Cardiac muscle cell (in vitro differentiated cells and primary cell): ENCODE measurements around the gene LCA5L. TPM values are rescaled to one million over a fixed set of nuclear protein-coding genes. Genes with fewer than 3 reads are reported as not detected.

Experiments used
- DNase-seq, 2 donors: peaks; one replicate each; pipeline versions ENCODE4 v3.0.0 to v3.0.0-alpha.2; 2010 to 2017; ENCODE audit warnings: low read depth in 1 of 2, low spot score in 1 of 2
- H3K27ac ChIP-seq: fragments of 200-600 bp; sonication (generic); 2 replicates; pipeline ENCODE4 v1.5.1; 2016
- H3K27me3 ChIP-seq: fragments of 200-600 bp; sonication (generic); 2 replicates; pipeline ENCODE4 v1.6.0; 2016; ENCODE audit warnings: control low read depth
- H3K36me3 ChIP-seq: fragments of 200-600 bp; sonication (generic); 2 replicates; pipeline ENCODE4 v1.5.1; 2016; ENCODE audit warnings: control low read depth
- H3K4me1 ChIP-seq: fragments of 200-600 bp; sonication (generic); 2 replicates; pipeline ENCODE4 v1.8.1; 2017; ENCODE audit warnings: low read depth, mild to moderate bottlenecking, mixed run types
- H3K4me3 ChIP-seq: fragments of 200-600 bp; sonication (generic); 2 replicates; pipeline ENCODE4 v1.5.1; 2016; ENCODE audit warnings: mild to moderate bottlenecking
- H3K9me3 ChIP-seq: fragments of 200-600 bp; sonication (generic); 2 replicates; pipeline ENCODE4 v1.5.1; 2017; ENCODE audit warnings: low read depth, mild to moderate bottlenecking, control low read depth
- polyA plus RNA-seq: library from polyadenylated mRNA; unstranded; fragments of >200 nt; fragmentation: Nextera tagmentation; extraction: Ambion mirVana; gene quantifications from 2 replicates; pipeline ENCODE4 v1.2.1, GENCODE V29; 2016
- total RNA-seq: library from RNA; depleted of rRNA; stranded (reverse); fragments of >200 nt; gene quantifications from 2 replicates; pipeline ENCODE4 v1.2.3, GENCODE V29; 2016
- TF ChIP-seq, protein P1 (sequence below): IDR thresholded peaks from 2 replicates; pipeline ENCODE4 v1.5.1; 2012; ENCODE audit warnings: low read depth, mild to moderate bottlenecking, low read length

Gene LCA5L
- total and polyA plus RNA-seq, 2 experiments from 2014 or later = 2.9 to 5.0 TPM

DNA sequence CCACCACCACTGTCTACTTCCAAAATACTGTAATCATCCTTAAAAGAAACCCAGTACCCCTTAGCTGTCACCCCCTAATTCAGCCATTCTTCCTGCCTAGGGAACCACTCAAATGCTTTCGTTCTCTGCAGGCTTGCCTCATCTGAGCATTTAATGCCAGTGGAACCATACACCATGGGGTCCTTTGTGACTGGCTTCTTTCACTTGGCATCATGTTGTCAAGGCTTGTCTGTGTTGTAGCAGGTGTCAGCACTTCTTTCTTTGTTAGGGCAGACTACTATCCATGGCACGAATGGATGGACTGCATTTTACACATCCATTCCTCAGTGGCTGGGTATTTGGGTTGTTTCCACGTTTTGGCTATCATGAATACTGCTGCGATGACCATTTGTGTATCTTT is 34.7 kb upstream of the LCA5L start:
- TF ChIP-seq, protein P1, sequence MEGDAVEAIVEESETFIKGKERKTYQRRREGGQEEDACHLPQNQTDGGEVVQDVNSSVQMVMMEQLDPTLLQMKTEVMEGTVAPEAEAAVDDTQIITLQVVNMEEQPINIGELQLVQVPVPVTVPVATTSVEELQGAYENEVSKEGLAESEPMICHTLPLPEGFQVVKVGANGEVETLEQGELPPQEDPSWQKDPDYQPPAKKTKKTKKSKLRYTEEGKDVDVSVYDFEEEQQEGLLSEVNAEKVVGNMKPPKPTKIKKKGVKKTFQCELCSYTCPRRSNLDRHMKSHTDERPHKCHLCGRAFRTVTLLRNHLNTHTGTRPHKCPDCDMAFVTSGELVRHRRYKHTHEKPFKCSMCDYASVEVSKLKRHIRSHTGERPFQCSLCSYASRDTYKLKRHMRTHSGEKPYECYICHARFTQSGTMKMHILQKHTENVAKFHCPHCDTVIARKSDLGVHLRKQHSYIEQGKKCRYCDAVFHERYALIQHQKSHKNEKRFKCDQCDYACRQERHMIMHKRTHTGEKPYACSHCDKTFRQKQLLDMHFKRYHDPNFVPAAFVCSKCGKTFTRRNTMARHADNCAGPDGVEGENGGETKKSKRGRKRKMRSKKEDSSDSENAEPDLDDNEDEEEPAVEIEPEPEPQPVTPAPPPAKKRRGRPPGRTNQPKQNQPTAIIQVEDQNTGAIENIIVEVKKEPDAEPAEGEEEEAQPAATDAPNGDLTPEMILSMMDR = no peak
- DNase-seq = no peak
- Histone ChIP-seq H3K36me3 (peaks cover 8% of the 10 kb centered on the region), H3K27ac (no peak overlapping the region), H3K4me3 (no peak overlapping the region), H3K27me3 (no peaks in the 10 kb centered on the region), H3K9me3 (no peaks in the 10 kb centered on the region), H3K4me1 (no peaks in the 10 kb centered on the region)

DNA sequence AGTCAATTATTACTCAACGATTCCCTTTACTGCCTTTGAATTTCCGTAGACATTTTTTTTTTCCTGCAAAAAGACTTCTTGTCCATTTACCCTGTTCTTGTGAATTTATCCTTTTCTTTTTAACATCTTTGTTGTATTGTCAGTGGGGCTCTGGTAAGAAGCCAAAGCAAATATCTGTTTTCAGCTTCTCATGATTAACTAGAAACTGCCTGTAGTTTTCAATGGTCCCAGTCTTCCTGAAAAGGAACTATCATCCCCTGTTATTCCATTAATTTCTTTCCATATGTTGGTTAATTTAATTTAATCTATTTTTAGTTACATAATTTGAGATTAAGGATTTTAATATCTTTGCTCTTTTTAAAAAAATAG is 34.2 kb upstream of the LCA5L start:
- H3K9me3 ChIP-seq = no peaks in the 10 kb centered on the region
- H3K36me3 ChIP-seq = peaks cover 13% of the 10 kb centered on the region
- no peaks in the 10 kb centered on the region for H3K4me1 ChIP-seq
- no peak for DNase-seq
- H3K27me3 ChIP-seq = no peaks in the 10 kb centered on the region
- TF ChIP-seq, protein P1 = no peak
- H3K27ac ChIP-seq = no peak overlapping the region
- H3K4me3 ChIP-seq = no peak overlapping the region

DNA sequence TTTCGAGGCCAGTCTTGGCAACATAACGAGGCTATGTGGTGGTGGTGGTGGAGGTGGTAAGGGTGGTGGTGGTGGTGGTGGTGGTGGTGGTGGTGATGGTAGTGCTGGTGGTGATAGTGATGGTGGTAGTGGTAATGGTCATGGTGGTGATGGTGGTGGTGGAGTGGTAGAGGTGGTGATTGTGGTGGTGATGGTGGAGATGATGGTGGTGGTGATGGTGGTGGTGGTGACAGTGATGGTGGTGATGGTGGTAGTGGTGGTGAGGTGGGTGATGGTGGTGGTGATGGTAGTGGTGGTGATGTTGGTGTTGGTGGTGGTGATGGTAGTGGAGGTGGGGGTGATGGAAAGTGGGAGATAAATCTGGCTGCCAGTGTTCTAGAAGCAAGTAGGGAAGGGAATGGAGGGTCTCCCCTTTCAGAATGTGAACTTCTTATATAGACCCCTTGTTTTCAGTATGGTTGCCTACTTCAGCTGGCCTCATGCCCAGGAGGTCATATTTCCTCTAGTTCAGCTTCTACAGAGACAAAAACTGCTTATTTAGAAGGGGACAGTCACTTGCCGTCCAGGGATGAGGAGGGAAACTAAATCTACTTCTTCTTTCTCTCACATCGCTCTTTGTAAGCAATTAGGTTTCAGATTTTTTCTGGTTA is 33.7 kb upstream of the LCA5L start:
- Histone ChIP-seq H3K27me3 (no peaks in the 10 kb centered on the region), H3K36me3 (peaks cover 13% of the 10 kb centered on the region), H3K9me3 (no peaks in the 10 kb centered on the region), H3K4me1 (no peaks in the 10 kb centered on the region), H3K4me3 (no peak overlapping the region), H3K27ac (no peak overlapping the region)
- no peak for DNase-seq
- TF ChIP-seq, protein P1 = no peak

DNA sequence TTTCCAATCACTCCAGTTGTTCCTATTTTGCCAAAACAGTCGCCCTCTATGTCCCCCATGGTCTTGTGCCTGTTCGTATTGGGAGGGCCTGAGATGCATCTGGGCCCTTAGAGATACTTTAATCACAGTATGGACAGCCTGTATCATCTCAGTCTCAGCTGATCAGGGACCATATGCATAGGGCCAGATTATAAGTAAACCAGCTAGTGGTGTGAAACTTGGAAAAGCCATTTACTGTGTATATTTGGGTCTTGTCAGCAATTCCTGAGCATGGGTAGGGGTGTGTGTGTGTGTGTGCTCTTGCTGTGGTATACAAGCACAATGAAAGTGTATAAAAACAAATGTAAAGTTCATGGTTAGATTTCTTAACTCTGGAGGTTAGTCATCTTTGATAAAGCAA is 29.0 kb upstream of the LCA5L start:
- Histone ChIP-seq H3K27ac (no peak overlapping the region), H3K27me3 (no peaks in the 10 kb centered on the region), H3K9me3 (no peaks in the 10 kb centered on the region), H3K4me1 (peaks cover 11% of the 10 kb centered on the region), H3K4me3 (no peak overlapping the region), H3K36me3 (peaks cover 13% of the 10 kb centered on the region)
- no peak for DNase-seq
- TF ChIP-seq, protein P1 = no peak

DNA sequence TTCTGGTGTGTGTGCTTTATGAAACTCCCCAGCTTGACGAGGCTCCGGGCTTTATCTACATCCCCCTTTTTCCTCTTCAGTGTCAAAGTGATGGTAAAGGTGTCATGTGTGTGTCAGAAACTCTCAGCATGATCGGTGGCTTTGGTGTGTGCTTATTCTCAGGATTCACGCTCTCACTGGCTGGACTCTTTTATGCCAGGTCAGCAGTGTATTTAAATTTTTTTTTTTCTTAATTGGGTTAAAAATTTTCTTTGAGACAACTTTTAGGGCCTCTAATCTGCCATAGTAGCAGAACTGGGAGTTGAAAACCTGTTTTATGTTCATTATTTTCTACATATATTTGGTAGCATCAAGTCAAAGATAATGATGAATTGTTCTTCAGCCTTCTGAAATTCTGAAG is 27.2 kb upstream of the LCA5L start:
- H3K36me3 ChIP-seq = peaks cover 13% of the 10 kb centered on the region
- no peak overlapping the region for H3K4me3 ChIP-seq
- H3K4me1 ChIP-seq = peaks cover 11% of the 10 kb centered on the region
- TF ChIP-seq, protein P1 = no peak
- H3K27me3 ChIP-seq = no peaks in the 10 kb centered on the region
- H3K27ac ChIP-seq = peak overlapping the region; percentile 72
- no peaks in the 10 kb centered on the region for H3K9me3 ChIP-seq
- DNase-seq = no peak
